Heart right ventricle (tissue), 16 donors: ENCODE results near the gene NME2. TPM values are rescaled to one million over a fixed set of nuclear protein-coding genes. Genes with fewer than 3 reads are reported as not detected.

Experiments used
- ATAC-seq, 8 donors: fragments of 200-7000 bp; cut with Tn5 transposase; one replicate each; pipeline ENCODE4 v1.9.1; 2020; ENCODE audit warnings: mild to moderate bottlenecking in 8 of 8, moderate library complexity in 8 of 8, moderate number of reproducible peaks in 1 of 8
- DNase-seq, 2 donors: peaks; one replicate each; pipeline ENCODE4 v3.0.0-alpha.2; 2020
- H3K27ac ChIP-seq, 10 donors: fragments of 200-600 bp; sonication (generic) in 2 of 10; one replicate each; pipeline versions ENCODE4 v1.5.0 to v1.8.0; 2020 to 2022; ENCODE audit warnings: mild to moderate bottlenecking in 3 of 10
- H3K27me3 ChIP-seq, 7 donors: fragments of 200-600 bp; one replicate each; pipeline ENCODE4 v1.8.0; 2021 to 2022; ENCODE audit warnings: mild to moderate bottlenecking in 2 of 7
- H3K36me3 ChIP-seq, 9 donors: fragments of 200-600 bp; sonication (generic) in 1 of 9; one replicate each; pipeline versions ENCODE4 v1.5.0 to v1.8.0; 2020 to 2022; ENCODE audit warnings: mild to moderate bottlenecking in 2 of 9
- H3K4me1 ChIP-seq, 9 donors: fragments of 200-600 bp; sonication (generic) in 1 of 9; one replicate each; pipeline versions ENCODE4 v1.5.0 to v1.8.0; 2020 to 2022; ENCODE audit warnings: mild to moderate bottlenecking in 4 of 9
- H3K4me3 ChIP-seq, 10 donors: fragments of 200-600 bp; sonication (generic) in 2 of 10; one replicate each; pipeline versions ENCODE4 v1.5.0 to v1.8.0; 2020 to 2022; ENCODE audit warnings: mild to moderate bottlenecking in 7 of 10, moderate library complexity in 2 of 10
- H3K9me3 ChIP-seq, 11 donors: fragments of 200-600 bp in 10 of 11; sonication (generic) in 2 of 11; one replicate each; pipeline versions ENCODE4 v1.5.0 to v1.8.0; 2013 to 2022; ENCODE audit warnings: mild to moderate bottlenecking in 2 of 11, control low read depth in 1 of 11, moderate library complexity in 1 of 11
- CTCF ChIP-seq, 9 donors: fragments of 200-600 bp; sonication (generic) in 2 of 9; IDR thresholded peaks; one replicate each; pipeline versions ENCODE4 v1.5.0 to v1.8.0; 2021 to 2022; ENCODE audit warnings: antibody characterized with exemption in 9 of 9, mild to moderate bottlenecking in 5 of 9, moderate library complexity in 1 of 9
- WGBS, 2 donors: extraction: QIAGEN DNeasy Blood & Tissue Kit; methylation state at CpG; one replicate each; pipeline ENCODE4 v1.1.7; 2013; ENCODE audit warnings: inconsistent platforms in 1 of 2; 5-methylcytosine and 5-hydroxymethylcytosine counted together
- intact Hi-C, 10 donors: fragments of 100-400 bp; cut with DNase I; formaldehyde crosslinking; loops; one replicate each; pipeline versions ENCODE4 v1.11.1 to v1.14.2; 2022
- polyA plus RNA-seq, 2 donors: library from polyadenylated mRNA; stranded (reverse); fragments of 200-250 nt; gene quantifications; one replicate each; pipeline ENCODE4 v1.2.3, GENCODE V29; 2013
- total RNA-seq, 10 donors: library from RNA; stranded (reverse); fragmentation: NEBNext Ultra II Directional in 3 of 10; extraction: Animal tissue kit (Norgen Biotek cat#: 25700) in 3 of 10; gene quantifications; one replicate each; pipeline versions ENCODE4 v1.2.1 to v1.2.4, GENCODE V29; 2021 to 2023
- donor health status: Arrhythmogenic right ventricular cardiomyopathy.
- donor health status: ischemic (EF 13 %, LVEDD 7.1; RV severe dilation, severe dysfunction).
- donor health status: healthy with polysubstance abuse.
- donor health status: DM: no; HTN: yes; CAD: no.
- donor health status: DM: no; HTN: no; CAD: no.
- donor health status: ischemic (EF 25% LVEDD 6.9; RV normal size, moderate dysfunction).
- donor health status: ischemic (EF 25% LVEDD 5.7; RV mildly dilated, moderate dysfunction).
- donor health status: healthy.
- donor health status: DM: yes; HTN: yes; CAD: no.
- donor health status: Ischemic cardiomyopathy.
- donor health status: ischemic (EF 35%, LVEDD 5.7; RV mildly dilated, moderate dysfunction).
- donor health status: nonischemic (EF 11% LVEDD 7.7; RV severe dilation, severe dysfunction).
- donor health status: DM: yes; HTN: yes; CAD: no.
- donor health status: PGD.
- donor health status: ischemic (EF 29% LVEDD 5.4; RV normal size, mild dysfunction).
- donor health status: nonischemic (EF 23%, LVEDD 6.1; RV moderate dilation, normal function).

Gene NME2
- total and polyA plus RNA-seq, 12 donors, result 117 to 965 (median 233) TPM

GRCh38 chr17:51164911-51165679 lies 1.1 kb upstream of the NME2 start:
- Histone ChIP-seq H3K27me3 (no peaks in the 10 kb centered on the region), H3K36me3 (peaks cover 0 to 59% (median 15%) of the 10 kb centered on the region in 9 donors), H3K4me1 (peaks cover 0 to 20% (median 14%) of the 10 kb centered on the region in 9 donors), H3K9me3 (no peaks in the 10 kb centered on the region), H3K27ac (peak overlapping the region; percentile 76 to 98 (median 93)), H3K4me3 (peak overlapping the region in 9 of 10 donors; percentile 65 to 97 (median 91))
- peak in 4 of 8 donors; percentile 1 to 25 (median 5) for ATAC-seq
- 59 to 65% methylated on average over 16 of the region's 16 CpGs for WGBS, 2 donors
- intact Hi-C loops, result loop anchor here in 2 of 10 donors (5.0 kb wide), 2 partner anchors 97 to 163 kb away; partner anchors contain the start of genes MBTD1 (in 1 of the 2) and UTP18 (in 1 of the 2)
- DNase-seq, result no peak
- no peak for TF ChIP-seq CTCF (IDR thresholded peaks at IDR 0.05)

GRCh38 chr17:51165680-51166197 lies 472 bp upstream of the NME2 start:
- Histone ChIP-seq H3K27ac (peak overlapping the region; percentile 76 to 98 (median 93)), H3K4me1 (peaks cover 0 to 20% (median 14%) of the 10 kb centered on the region in 9 donors), H3K27me3 (no peaks in the 10 kb centered on the region), H3K9me3 (no peaks in the 10 kb centered on the region), H3K4me3 (peak overlapping the region; percentile 65 to 97 (median 90)), H3K36me3 (peaks cover 0 to 60% (median 21%) of the 10 kb centered on the region in 9 donors)
- no peak for TF ChIP-seq CTCF (IDR thresholded peaks at IDR 0.05)
- DNase-seq (peak; percentile 18 to 33), ATAC-seq (peak in 5 of 8 donors; percentile 1 to 27 (median 12))
- intact Hi-C loops, result loop anchor here in 2 of 10 donors (1.0 to 5.0 kb wide), 3 partner anchors 44 to 163 kb away; partner anchors contain the start of genes MBTD1 (in 1 of the 2) and UTP18 (in 1 of the 2)
- 9 to 10% methylated on average over 21 of the region's 21 CpGs for WGBS, 2 donors

GRCh38 chr17:51166987-51167931 lies 1.0 kb downstream of the NME2 start:
- intact Hi-C loops, result loop anchor here in 2 of 10 donors (1.0 to 5.0 kb wide), 3 partner anchors 46 to 165 kb away; partner anchors contain the start of genes MBTD1 (in 1 of the 2) and UTP18 (in 1 of the 2)
- Histone ChIP-seq H3K36me3 (peaks cover 0 to 60% (median 26%) of the 10 kb centered on the region in 9 donors), H3K4me1 (peaks cover 0 to 20% (median 14%) of the 10 kb centered on the region in 9 donors)

More at GRCh38 chr17:51166987-51167931, 1.0 kb downstream of the NME2 start:
- ATAC-seq (peak; percentile 21 to 52 (median 43)), DNase-seq (peak; percentile 16 to 56)
- Histone ChIP-seq H3K4me3 (peak overlapping the region; percentile 65 to 97 (median 90)), H3K9me3 (no peaks in the 10 kb centered on the region), H3K27ac (peak overlapping the region; percentile 76 to 98 (median 93)), H3K27me3 (no peaks in the 10 kb centered on the region)
- peak; percentile 28 to 80 (median 67) for TF ChIP-seq CTCF (IDR thresholded peaks at IDR 0.05)
- WGBS, 2 donors, result 17 to 21% methylated on average over 42 of the region's 42 CpGs
